Measurements from ENCODE around the gene RTN4R.

The RTN4R gene

GRCh38 chr22:20226760-20227350, 41.3 kb downstream of the RTN4R start:
- no peak overlapping the region for H3K4me3 ChIP-seq (ENCODE audit: low read length in 2 of 2)
- H3K27me3 ChIP-seq (ENCODE audit: control insufficient read depth in 2 of 2, insufficient read depth in 2 of 2, low read length in 2 of 2) = no peaks in the 10 kb centered on the region
- no peak overlapping the region for H3K27ac ChIP-seq (ENCODE audit: low read depth in 2 of 2, low read length in 2 of 2)
- H3K4me1 ChIP-seq (ENCODE audit: control insufficient read depth in 2 of 2, insufficient read depth in 2 of 2, low read length in 2 of 2) = no peaks in the 10 kb centered on the region
- no peak overlapping the region for H3K9ac ChIP-seq (ENCODE audit: low read depth in 1 of 2, low read length in 2 of 2)
- H3K36me3 ChIP-seq (ENCODE audit: control insufficient read depth in 2 of 2, insufficient read depth in 2 of 2, low read length in 2 of 2) = no peaks in the 10 kb centered on the region
- H3K9me3 ChIP-seq (ENCODE audit: control insufficient read depth in 2 of 2, low read length in 2 of 2) = no peaks in the 10 kb centered on the region

- no peak overlapping the region for H3K9ac ChIP-seq (ENCODE audit: low read depth in 1 of 2, low read length in 2 of 2)
- no peak overlapping the region for H3K4me3 ChIP-seq (ENCODE audit: low read length in 2 of 2)
- H3K27ac ChIP-seq (ENCODE audit: low read depth in 2 of 2, low read length in 2 of 2) = no peak overlapping the region
- H3K9me3 ChIP-seq (ENCODE audit: control insufficient read depth in 2 of 2, low read length in 2 of 2) = no peaks in the 10 kb centered on the region
- no peaks in the 10 kb centered on the region for H3K27me3 ChIP-seq (ENCODE audit: control insufficient read depth in 2 of 2, insufficient read depth in 2 of 2, low read length in 2 of 2)
- H3K4me1 ChIP-seq (ENCODE audit: control insufficient read depth in 2 of 2, insufficient read depth in 2 of 2, low read length in 2 of 2) = no peaks in the 10 kb centered on the region
- H3K36me3 ChIP-seq (ENCODE audit: control insufficient read depth in 2 of 2, insufficient read depth in 2 of 2, low read length in 2 of 2) = no peaks in the 10 kb centered on the region
Observed at GRCh38 chr22:20226077-20226716, 41.9 kb downstream of the RTN4R start.

GRCh38 chr22:20225693-20225966, 42.5 kb downstream of the RTN4R start:
- no peaks in the 10 kb centered on the region for H3K9me3 ChIP-seq (ENCODE audit: control insufficient read depth in 2 of 2, low read length in 2 of 2)
- no peak overlapping the region for H3K27ac ChIP-seq (ENCODE audit: low read depth in 2 of 2, low read length in 2 of 2)
- H3K27me3 ChIP-seq (ENCODE audit: control insufficient read depth in 2 of 2, insufficient read depth in 2 of 2, low read length in 2 of 2) = no peaks in the 10 kb centered on the region
- H3K9ac ChIP-seq (ENCODE audit: low read depth in 1 of 2, low read length in 2 of 2) = no peak overlapping the region
- H3K4me1 ChIP-seq (ENCODE audit: control insufficient read depth in 2 of 2, insufficient read depth in 2 of 2, low read length in 2 of 2) = no peaks in the 10 kb centered on the region
- no peaks in the 10 kb centered on the region for H3K36me3 ChIP-seq (ENCODE audit: control insufficient read depth in 2 of 2, insufficient read depth in 2 of 2, low read length in 2 of 2)
- no peak overlapping the region for H3K4me3 ChIP-seq (ENCODE audit: low read length in 2 of 2)

GRCh38 chr22:20224917-20225692, 43.0 kb downstream of the RTN4R start:
- Histone ChIP-seq H3K9ac (ENCODE audit: low read depth in 1 of 2, low read length in 2 of 2) (no peak overlapping the region), H3K4me3 (ENCODE audit: low read length in 2 of 2) (no peak overlapping the region), H3K9me3 (ENCODE audit: control insufficient read depth in 2 of 2, low read length in 2 of 2) (no peaks in the 10 kb centered on the region), H3K36me3 (ENCODE audit: control insufficient read depth in 2 of 2, insufficient read depth in 2 of 2, low read length in 2 of 2) (no peaks in the 10 kb centered on the region), H3K27me3 (ENCODE audit: control insufficient read depth in 2 of 2, insufficient read depth in 2 of 2, low read length in 2 of 2) (no peaks in the 10 kb centered on the region), H3K4me1 (ENCODE audit: control insufficient read depth in 2 of 2, insufficient read depth in 2 of 2, low read length in 2 of 2) (no peaks in the 10 kb centered on the region), H3K27ac (ENCODE audit: low read depth in 2 of 2, low read length in 2 of 2) (no peak overlapping the region)

GRCh38 chr22:20224256-20224626, 43.9 kb downstream of the RTN4R start:
- no peaks in the 10 kb centered on the region for H3K4me1 ChIP-seq (ENCODE audit: control insufficient read depth in 2 of 2, insufficient read depth in 2 of 2, low read length in 2 of 2)
- H3K9me3 ChIP-seq (ENCODE audit: control insufficient read depth in 2 of 2, low read length in 2 of 2) = no peaks in the 10 kb centered on the region
- no peaks in the 10 kb centered on the region for H3K27me3 ChIP-seq (ENCODE audit: control insufficient read depth in 2 of 2, insufficient read depth in 2 of 2, low read length in 2 of 2)
- no peak overlapping the region for H3K27ac ChIP-seq (ENCODE audit: low read depth in 2 of 2, low read length in 2 of 2)
- H3K4me3 ChIP-seq (ENCODE audit: low read length in 2 of 2) = no peak overlapping the region
- H3K36me3 ChIP-seq (ENCODE audit: control insufficient read depth in 2 of 2, insufficient read depth in 2 of 2, low read length in 2 of 2) = no peaks in the 10 kb centered on the region
- H3K9ac ChIP-seq (ENCODE audit: low read depth in 1 of 2, low read length in 2 of 2) = no peak overlapping the region

GRCh38 chr22:20223421-20224255, 44.5 kb downstream of the RTN4R start:
- Histone ChIP-seq H3K9ac (ENCODE audit: low read depth in 1 of 2, low read length in 2 of 2) (no peak overlapping the region), H3K9me3 (ENCODE audit: control insufficient read depth in 2 of 2, low read length in 2 of 2) (no peaks in the 10 kb centered on the region), H3K36me3 (ENCODE audit: control insufficient read depth in 2 of 2, insufficient read depth in 2 of 2, low read length in 2 of 2) (no peaks in the 10 kb centered on the region), H3K4me3 (ENCODE audit: low read length in 2 of 2) (no peak overlapping the region), H3K27me3 (ENCODE audit: control insufficient read depth in 2 of 2, insufficient read depth in 2 of 2, low read length in 2 of 2) (no peaks in the 10 kb centered on the region), H3K27ac (ENCODE audit: low read depth in 2 of 2, low read length in 2 of 2) (no peak overlapping the region), H3K4me1 (ENCODE audit: control insufficient read depth in 2 of 2, insufficient read depth in 2 of 2, low read length in 2 of 2) (no peaks in the 10 kb centered on the region)

- no peak overlapping the region for H3K4me3 ChIP-seq (ENCODE audit: low read length in 2 of 2)
- no peaks in the 10 kb centered on the region for H3K4me1 ChIP-seq (ENCODE audit: control insufficient read depth in 2 of 2, insufficient read depth in 2 of 2, low read length in 2 of 2)
- no peaks in the 10 kb centered on the region for H3K9me3 ChIP-seq (ENCODE audit: control insufficient read depth in 2 of 2, low read length in 2 of 2)
- H3K27me3 ChIP-seq (ENCODE audit: control insufficient read depth in 2 of 2, insufficient read depth in 2 of 2, low read length in 2 of 2) = no peaks in the 10 kb centered on the region
- H3K9ac ChIP-seq (ENCODE audit: low read depth in 1 of 2, low read length in 2 of 2) = no peak overlapping the region
- no peaks in the 10 kb centered on the region for H3K36me3 ChIP-seq (ENCODE audit: control insufficient read depth in 2 of 2, insufficient read depth in 2 of 2, low read length in 2 of 2)
- H3K27ac ChIP-seq (ENCODE audit: low read depth in 2 of 2, low read length in 2 of 2) = no peak overlapping the region
Observed at GRCh38 chr22:20222764-20223420, 45.2 kb downstream of the RTN4R start.

- H3K36me3 ChIP-seq (ENCODE audit: control insufficient read depth in 2 of 2, insufficient read depth in 2 of 2, low read length in 2 of 2) = no peaks in the 10 kb centered on the region
- no peaks in the 10 kb centered on the region for H3K27me3 ChIP-seq (ENCODE audit: control insufficient read depth in 2 of 2, insufficient read depth in 2 of 2, low read length in 2 of 2)
- H3K27ac ChIP-seq (ENCODE audit: low read depth in 2 of 2, low read length in 2 of 2) = no peak overlapping the region
- H3K4me3 ChIP-seq (ENCODE audit: low read length in 2 of 2) = no peak overlapping the region
- H3K9me3 ChIP-seq (ENCODE audit: control insufficient read depth in 2 of 2, low read length in 2 of 2) = no peaks in the 10 kb centered on the region
- no peak overlapping the region for H3K9ac ChIP-seq (ENCODE audit: low read depth in 1 of 2, low read length in 2 of 2)
- H3K4me1 ChIP-seq (ENCODE audit: control insufficient read depth in 2 of 2, insufficient read depth in 2 of 2, low read length in 2 of 2) = no peaks in the 10 kb centered on the region
Observed at GRCh38 chr22:20221421-20222340, 46.4 kb downstream of the RTN4R start.

- no peak overlapping the region for H3K4me3 ChIP-seq (ENCODE audit: low read length in 2 of 2)
- no peaks in the 10 kb centered on the region for H3K9me3 ChIP-seq (ENCODE audit: control insufficient read depth in 2 of 2, low read length in 2 of 2)
- H3K27ac ChIP-seq (ENCODE audit: low read depth in 2 of 2, low read length in 2 of 2) = no peak overlapping the region
- H3K9ac ChIP-seq (ENCODE audit: low read depth in 1 of 2, low read length in 2 of 2) = no peak overlapping the region
- H3K36me3 ChIP-seq (ENCODE audit: control insufficient read depth in 2 of 2, insufficient read depth in 2 of 2, low read length in 2 of 2) = no peaks in the 10 kb centered on the region
- H3K27me3 ChIP-seq (ENCODE audit: control insufficient read depth in 2 of 2, insufficient read depth in 2 of 2, low read length in 2 of 2) = no peaks in the 10 kb centered on the region
- H3K4me1 ChIP-seq (ENCODE audit: control insufficient read depth in 2 of 2, insufficient read depth in 2 of 2, low read length in 2 of 2) = no peaks in the 10 kb centered on the region
Observed at GRCh38 chr22:20220629-20221026, 47.5 kb downstream of the RTN4R start.

Measured in mucosa of rectum (tissue), 2 donors.